GM18861 (cell line): Measurements from ENCODE around the gene TSPAN14.
A peak's percentile ranks its signal among the peaks of the same experiment; 100 is the strongest.

Experiments
- ATAC-seq: cut with Tn5 transposase; IDR thresholded peaks from one replicate; pipeline ENCODE4 v1.9.1; 2021; ENCODE audit not compliant: unreplicated experiment

The TSPAN14 gene

DNA sequence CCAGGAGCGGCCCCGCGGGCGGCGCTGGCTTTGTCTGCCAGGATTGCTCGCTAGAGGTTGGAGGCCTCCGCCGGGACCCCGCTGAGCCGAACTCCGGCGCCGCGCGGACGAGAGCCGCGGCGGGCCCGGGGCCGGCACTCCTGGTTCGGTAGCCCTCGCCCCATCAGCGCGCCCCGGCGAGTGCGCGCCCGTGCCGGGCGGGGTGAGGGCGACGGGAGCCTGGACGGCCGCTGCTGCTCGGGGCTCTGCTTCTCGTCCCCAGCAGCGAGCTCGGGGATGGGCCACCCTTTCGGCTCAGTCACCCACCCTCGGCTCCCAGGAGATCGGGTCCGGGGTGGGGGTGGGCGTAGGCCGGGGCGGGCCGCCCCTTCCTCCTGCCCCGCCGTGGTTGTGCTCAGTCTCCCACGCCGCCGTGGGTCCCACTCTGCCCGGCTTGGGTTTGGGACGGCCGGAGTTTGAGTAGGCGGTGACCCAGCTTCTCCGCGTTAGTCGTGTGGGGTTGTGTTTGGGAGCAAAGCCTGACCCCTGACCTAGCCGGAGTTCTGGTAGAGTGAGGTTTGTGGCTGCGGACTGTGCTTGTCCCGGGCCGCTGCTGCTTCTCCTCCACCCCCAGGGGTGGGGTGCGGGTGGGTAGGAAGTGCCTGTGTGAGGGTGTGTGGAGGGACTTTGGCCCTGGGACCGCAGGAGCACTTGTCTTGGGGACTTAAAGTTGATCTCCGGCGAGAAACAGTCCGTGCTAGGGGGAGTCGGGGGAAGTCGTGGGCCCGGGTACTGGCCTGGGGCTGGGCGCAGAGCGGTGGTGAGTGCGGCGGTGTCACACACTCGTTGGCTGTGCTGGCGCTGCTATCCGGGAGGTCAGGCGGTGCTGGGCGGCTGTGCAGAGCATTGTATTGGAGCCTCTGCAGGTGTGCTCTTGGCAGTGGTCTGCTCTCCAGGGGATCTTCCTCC, 677 bp downstream of the TSPAN14 start:
- no peak for ATAC-seq

DNA sequence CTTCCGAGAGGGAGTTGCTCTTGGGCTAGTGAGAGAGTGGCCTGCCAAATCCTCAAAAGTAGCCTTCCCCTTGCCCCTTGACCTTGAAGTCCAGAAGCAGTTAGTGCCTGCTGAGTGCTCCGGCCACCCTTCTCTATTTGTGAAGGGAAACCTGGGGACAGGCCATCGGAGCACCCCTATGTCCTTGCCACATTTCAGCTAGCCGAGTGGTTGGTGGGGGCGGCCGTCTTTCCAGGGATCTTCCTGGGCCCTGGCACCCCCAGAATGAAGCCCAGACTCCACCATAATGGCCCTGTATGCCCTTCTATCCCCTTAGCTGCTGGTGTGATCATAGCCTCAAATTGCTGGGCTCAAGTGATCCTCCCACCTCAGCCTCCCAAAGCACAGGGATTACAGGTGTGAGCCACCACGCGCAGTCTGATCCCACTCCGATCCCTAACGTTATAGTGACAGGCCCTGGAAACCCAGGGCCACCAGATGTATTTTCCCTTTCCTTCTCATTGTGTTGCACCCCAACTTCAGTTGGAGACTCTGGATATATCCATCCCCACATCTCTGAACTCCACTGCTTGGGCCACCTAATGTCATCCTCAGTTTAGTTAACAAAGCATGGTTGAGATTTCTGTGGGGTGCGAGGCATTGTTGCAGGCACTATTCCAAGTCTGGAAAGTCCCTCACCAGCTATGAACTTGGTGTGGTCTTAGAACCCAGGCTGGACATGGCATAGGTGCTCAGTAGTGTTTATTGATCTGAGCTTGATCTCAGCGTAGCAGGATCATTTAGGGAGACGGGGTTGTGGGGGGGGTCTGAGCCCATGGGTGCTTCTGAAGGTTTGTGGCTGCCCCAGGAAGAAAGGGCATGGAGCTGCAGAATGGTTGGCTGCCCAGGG, 1.6 kb downstream of the TSPAN14 start:
- no peak for ATAC-seq

DNA sequence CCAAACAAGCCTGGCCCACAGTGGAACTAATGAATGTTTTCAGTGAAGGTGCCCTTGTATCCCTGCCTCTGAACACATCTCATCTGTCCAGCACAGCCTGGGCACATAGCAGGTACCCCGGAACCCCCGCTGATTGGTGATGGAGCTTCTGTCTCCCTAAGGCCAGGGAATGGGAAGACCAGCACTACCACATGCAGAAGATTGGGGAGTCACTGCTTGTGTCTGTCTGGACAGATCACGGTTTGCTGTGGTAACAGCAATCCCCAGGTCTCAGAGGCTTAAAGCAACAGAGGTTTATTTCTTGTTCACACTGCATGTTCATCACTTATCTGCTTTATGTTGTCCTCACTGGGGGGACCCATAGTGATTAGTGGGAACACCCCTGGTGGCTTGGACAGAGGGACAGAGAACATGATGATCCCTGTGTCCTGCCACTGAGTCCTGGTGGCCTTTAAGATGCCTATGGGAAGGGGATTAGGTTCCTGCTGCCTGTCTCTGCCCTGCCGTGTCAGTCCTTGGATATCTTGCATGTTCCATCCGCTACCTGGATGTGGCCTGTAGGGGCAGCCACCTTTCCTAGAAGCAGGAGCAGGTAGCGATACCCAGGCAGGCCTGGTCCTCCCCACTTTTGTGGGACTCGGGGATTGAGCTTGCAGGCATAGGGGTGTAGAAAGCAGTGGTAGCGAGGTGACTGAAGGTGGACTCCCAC, 3.6 kb downstream of the TSPAN14 start:
- no peak for ATAC-seq

DNA sequence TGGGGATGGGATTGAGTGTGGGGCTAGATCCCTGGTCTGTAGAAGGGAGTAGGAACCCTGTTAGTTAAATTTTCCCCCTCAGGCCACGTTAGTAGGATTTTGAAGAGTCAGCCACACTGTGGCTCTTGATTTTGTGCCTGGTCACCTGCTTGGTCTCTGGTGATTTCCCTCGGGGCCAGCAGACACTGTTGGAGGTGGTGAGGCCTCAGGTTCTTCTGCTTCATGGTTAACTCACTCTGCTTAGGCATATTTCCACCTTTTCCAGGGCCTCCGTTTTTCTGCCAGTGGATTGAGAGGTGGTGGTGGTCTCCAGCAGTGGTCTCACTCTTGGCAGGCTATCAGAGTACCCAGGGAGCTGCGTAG, 4.1 kb downstream of the TSPAN14 start:
- no peak for ATAC-seq

DNA sequence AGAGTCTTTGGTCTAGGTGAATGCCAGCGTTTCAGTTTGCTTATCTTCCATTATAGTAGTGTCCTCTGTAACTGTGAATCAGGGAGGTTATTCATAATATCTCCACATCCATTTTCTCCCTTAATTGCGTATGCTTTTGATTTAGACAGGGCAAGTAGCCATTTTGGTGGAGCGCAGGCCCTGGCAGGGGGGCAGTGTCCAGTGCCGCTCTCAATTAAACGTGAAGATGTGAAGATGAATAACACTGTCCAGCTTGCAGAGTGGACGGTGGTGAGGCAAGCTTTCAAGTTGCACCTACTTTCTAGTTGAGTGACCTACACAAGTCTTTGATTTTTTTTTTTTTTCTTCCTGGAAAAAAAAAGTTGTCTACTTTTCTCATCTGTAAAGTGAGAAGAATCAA, 4.5 kb downstream of the TSPAN14 start:
- ATAC-seq, result no peak

DNA sequence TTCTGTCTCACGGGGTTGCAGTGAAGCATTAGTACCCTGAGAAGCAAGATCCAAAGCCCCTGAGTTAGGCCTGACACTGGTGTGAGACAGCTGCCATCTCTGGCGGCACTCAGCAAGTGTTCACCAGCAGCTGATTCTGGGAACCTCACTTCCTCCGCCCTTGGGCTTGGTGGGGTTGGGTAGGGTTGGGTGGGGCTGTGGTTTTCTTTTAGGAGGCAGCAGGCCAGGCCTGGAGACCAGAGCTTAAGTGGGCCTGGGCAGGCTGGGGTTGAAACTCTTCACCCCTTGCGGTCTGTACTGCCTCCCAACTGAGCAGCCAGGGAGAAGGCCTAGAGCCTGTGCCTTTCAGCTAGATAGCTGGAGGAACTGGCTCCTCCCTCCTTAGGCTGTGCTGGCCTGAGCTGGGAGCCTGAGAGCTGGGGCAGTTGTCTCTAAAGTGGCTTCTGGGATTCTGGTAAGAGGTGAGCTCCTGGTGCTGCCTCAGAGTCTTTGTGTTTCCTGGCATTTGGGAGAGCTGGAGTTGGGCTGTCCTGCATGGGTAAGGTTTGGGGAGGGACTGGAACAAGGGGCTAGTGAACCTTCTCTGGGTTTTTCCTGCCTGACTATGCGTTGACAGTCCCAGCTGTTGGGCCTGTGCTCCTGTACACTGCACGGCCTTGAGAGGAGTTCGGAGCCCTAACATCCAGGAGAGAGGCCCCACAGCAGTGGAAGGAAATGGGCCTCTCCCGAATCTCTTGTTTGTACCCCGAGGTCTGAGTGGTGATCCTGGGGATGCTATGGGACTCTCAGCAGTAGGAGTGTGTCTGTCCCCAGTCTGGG, 5.1 kb downstream of the TSPAN14 start:
- ATAC-seq, result peak; percentile 40

DNA sequence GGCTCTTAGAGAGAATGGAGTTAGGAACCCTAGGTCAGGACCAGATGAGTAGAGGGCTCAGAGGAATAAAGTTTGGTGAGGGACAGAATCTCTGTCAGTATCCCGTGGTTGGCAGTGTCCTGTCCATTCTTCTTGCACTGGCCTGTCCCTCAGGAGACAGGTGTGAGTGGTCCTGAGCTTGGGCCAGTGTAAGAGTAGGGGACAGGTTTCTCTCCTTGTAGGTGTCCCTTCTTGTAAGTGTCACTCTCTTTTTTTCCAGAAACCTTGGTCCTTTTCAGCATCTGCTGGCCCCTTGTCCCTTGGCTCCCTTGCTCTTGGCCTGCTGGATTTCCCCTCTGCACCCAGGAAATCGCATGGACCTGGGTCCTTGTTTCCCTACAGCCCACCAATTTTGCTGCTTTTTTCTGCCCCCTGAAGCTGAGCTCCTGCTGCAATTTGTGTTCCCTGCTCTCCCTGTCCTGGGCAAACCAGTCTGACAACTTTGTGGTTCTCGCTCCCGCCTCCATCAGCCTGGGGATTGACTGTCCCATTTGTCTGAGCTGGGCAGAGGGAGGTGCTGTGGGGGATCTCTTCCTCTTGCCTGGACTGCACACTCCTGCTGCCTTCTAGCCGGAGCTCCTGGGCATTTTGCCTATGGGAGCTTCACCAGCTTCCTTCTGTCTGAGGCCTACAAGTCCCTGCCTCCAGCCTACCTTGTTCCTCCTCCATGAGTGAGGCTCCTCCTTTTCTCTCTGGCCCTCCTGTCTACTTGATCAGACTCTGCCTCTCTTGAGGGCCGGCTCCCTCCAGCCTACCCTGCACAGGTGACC, 6.5 kb downstream of the TSPAN14 start:
- ATAC-seq, result no peak

DNA sequence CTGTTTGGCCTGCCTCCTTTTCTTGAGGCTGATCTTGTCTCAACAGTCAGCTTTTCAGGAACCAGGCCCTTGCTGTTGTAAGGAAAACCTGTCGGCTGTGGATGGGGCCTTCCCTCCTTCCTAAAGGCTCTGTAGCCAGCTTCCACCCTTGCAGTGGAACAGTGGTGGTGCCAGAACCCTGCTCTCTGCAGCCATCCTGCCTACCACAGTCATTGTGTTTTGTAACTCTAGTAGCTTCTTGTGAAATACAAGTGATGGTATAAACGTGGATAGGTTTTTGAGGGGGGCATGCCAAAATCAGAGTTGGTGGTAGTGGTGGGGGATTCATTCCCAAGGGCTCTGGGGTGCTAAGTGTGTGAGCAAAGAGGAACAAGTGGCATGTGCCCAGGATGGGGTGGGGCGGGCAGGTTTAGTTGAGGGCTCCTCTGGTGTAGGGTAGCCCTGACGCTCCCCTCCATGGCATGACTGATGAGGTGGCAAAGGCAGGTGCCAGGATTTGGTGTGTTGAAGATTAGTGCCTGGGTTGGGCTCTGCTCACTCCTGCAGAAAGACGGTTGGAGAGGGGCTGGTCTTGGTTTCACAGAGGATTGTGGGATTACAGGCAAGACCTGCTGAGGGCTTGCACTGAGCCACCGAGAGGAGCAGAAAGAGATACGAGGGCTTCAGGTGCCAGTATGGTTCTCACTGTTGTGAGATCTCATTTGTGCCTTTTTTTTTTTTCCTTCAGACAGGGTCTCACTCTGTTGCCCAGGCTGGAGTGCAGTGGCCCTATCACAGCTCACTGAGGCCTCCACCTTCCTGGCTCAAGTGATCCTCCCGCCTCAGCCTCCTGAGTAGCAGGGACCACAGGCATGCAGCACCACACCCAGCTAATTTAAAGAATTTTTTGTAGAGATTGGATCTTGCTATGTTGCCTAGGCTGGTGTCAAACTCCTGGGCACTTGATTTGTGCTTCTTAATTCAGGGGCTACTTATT, 7.4 kb downstream of the TSPAN14 start:
- ATAC-seq, result no peak

DNA sequence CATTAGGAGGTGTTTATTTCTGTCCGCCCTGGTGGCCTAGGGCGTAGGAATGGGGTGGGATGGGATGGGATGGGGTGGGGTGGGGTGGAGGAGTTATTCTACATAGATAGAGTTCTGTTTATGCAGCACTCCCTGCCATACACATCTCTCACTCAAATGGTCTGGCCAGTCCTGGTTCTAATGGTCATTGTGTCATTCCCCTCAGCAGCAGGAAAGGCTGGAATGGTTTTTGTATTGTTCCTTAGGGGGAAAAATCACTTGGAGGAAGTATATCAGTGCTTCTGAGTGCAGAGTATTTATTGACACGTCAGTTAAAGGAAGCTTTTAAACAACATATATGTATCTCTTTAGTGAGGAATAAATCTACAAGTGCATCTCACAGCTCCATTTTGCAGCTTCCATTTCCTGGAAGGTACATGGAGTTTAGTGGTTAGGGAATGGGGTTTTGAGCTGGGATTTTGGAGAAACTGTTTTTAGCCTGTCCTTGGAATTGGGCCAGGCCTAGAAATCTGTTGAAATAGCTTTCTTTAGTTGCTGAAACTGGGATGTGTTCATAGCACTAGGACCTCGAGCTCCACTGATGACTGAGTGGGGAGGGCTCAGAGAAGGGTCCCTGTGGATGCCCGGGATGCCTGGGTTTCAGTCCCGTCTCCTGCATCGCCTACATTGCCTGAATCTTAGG, 8.3 kb downstream of the TSPAN14 start:
- ATAC-seq, result no peak

DNA sequence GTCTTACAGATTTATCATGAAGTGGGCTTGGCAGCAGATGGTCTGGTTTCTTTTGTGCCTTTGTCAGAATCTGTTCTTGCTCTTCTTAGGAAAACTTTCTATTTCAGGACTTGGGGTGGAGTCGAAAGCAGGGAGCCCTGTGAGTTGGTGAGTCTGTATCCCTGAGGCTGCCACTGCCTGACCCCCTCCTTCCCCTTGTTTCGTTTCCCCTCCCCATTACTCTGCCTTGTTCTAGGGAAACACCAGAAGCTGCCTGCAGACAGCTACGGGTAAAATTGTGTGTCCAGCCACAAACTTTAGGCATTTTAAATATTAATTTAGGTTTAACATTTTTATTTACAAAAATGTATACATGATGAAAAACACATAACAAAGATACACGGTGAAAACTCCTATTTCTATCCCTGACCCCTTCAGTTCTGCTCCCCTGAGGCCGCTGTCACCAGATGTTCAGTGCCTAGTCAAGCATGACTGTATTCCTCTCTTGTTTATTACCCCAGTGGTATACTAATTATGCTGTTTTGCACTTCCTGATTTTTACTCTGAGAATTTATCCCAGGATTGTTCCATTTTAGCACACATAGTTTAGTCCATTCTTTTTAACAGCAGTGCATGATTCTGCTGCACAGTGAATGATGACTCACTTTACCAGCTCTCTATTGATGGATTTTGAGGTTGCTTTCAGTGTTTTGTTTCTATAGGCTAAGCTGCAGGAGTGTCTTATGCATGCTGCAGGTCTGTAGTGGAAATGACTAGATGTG, 9.1 kb downstream of the TSPAN14 start:
- ATAC-seq, result peak; percentile 35

DNA sequence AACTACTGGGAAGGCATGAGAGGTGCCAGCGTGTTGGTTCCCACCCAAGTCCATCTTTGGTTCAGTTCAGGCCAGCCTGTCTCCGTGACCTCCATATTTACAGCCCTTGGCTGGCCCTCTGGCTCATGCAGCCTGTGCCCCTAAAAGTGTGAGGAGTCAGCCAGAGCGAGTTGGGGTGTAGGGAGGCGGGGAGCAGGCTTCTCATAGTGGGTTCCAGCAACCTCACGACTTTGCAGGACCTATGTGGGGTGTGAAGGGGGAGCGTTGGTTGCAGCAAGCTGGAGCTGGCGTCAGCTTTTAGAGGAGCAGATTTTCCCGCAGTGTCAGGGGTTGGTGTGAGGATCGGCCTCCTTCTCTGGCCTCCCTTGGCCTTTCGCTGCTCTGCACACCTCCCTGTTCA, 9.8 kb downstream of the TSPAN14 start:
- no peak for ATAC-seq

DNA sequence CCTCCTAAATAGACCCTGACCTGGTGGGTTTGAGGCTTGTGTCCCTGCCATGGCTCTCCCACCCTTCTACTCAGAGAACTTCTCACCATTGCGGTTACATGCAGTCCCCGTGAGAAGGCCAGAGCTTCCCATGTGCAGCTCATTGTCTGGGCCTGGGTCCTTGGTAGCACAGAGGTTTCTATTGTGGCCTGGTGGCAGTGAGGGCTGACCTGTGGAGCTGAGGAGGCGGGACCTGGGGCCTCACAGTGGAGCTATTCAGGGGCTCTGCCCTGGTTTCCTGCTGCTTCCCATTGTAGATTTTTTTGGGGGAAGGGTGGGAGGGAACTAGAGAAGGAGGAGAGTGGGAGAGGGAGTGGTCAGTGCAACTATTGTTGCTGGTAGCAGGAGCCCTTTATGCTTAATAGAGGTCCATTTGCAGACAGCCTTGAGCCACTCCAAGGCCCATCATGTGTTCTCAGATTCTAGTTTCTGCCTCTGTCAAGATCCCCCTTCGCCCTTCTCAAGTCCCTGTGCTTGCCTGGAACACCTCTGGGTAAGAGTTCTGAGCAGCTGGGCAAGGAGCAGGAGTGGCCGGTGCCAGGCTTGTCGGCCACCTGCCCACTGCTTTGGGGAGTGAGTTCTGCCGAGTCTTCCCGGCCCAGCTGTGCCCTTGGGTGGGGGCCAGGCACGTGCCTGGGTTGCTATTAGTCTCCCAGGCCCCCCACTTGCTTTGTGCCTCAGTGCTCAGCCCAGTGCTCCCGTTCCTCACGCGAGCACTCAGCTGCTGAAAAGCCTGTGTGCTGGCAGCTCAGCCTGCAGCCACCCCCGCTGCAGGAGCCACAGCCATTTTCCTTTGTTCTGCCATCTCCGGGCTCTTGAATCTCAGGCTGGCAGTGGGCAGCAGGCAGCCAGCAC, 10.7 kb downstream of the TSPAN14 start:
- ATAC-seq, result no peak

DNA sequence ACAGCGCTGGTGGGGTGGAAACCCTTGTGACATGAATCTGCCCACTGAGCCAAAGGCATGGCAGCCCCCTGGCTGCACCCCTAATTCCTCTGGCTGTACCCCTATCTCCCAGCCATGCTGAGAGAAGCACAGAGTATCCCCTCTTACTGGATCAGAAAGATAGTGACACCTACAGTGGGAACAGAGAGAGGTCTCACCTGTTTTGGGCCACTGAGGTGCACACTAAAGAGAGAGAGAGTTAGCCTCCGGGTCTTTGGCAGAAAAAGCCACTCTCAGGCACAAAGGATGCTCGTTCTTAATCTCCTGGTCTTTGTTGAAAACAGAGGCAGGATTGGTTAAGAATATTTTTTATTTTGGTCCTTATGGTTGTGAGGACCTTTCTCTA, 11.3 kb downstream of the TSPAN14 start:
- no peak for ATAC-seq

DNA sequence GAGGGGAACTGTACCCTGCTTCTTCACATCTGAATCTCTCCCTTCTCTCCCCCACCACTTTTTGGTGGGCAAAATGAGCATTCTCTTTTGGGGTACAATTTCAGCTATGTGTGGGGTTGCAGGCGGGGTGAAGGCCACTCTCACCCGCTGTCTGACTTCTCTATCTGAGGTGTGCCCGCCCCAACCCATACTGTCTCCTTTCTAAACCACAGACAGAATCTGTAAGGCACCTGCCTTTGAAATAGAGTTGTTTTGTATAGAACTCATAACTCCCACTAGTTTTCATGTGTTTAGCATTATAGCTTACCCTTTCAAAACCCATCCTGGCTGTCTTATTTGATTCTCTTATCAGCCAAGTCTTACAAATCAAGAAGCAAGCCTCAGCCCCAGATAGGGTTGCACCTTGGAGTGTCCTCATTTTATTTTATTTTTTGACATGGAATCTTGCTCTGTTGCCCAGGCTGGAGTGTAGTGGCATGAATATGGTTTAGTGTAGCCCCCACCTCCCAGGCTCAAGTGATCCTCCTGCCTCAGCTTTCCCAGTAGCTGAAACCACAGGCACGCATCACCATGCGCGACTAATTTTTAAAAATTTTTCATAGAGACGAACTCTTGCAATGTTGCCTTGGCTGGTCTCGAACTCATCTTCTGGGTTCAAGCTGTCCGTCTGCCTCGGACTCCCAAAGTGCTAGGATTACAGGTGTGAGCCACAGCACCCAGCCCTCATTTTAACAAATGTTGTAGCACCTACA, 11.9 kb downstream of the TSPAN14 start:
- ATAC-seq, result peak; percentile 35

DNA sequence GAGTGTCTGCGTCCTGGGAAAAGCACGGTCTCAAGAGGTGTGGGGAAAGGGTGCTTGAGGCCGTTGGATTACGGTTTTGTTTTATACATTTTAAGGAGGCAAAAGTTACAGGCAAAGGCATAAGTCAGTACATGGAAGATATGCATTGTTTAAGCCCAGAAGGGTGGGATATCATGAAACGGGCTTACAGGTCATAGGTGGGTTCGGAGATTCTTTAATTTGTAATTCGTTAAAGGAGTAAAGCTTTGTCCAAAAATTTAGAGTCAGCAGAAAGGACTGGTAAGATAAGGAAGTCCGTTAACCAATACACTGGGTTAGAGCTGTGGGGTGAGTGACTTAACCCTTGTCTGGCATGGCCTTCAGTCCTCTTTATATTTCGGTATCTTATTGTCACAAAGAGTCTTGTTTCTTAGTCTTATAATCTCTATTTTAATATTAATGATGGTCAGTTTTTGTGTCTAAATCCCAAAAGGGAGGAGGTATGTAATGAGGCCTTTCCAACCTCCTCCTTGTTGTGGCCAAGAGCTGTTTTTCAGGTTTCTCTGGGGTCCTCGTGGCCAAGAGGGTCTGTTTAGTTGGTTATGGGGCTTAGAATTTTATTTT, 12.7 kb downstream of the TSPAN14 start:
- ATAC-seq, result no peak
